SK-N-SH (cell line): ENCODE data around the gene MAGEA9B.

ENCODE experiments used
- EP300 ChIP-seq, 2 experiments: IDR thresholded peaks; 2 replicates each; pipeline versions ENCODE4 v1.4.0 to v1.6.1; 2012; ENCODE audit warnings: borderline replicate concordance in 1 of 2, low read depth in 1 of 2, low read length in 1 of 2
- MEF2A ChIP-seq: IDR thresholded peaks from 2 replicates; pipeline ENCODE4 v1.4.0; 2012; ENCODE audit warnings: low read depth, borderline replicate concordance
- RAD21 ChIP-seq: IDR thresholded peaks from 2 replicates; pipeline ENCODE4 v1.6.1; 2012; ENCODE audit warnings: mild to moderate bottlenecking, low read length
- RXRA ChIP-seq: IDR thresholded peaks from 2 replicates; pipeline ENCODE4 v1.4.0; 2012; ENCODE audit warnings: low read depth, mild to moderate bottlenecking, borderline replicate concordance
- YY1 ChIP-seq: IDR thresholded peaks from 2 replicates; pipeline ENCODE4 v1.4.0; 2012; ENCODE audit warnings: low read depth, mild to moderate bottlenecking
- TF ChIP-seq, protein P1 (sequence below): fragments of 200-600 bp; sonication (generic); IDR thresholded peaks from 2 replicates; pipeline ENCODE4 v1.6.1; 2017; ENCODE audit warnings: antibody characterized with exemption, mild to moderate bottlenecking, moderate library complexity
- TF ChIP-seq, protein P2 (sequence below): fragments of 150-350 bp; IDR thresholded peaks from 2 replicates; pipeline ENCODE4 v1.6.1; 2017; ENCODE audit warnings: antibody characterized with exemption, low read length, low read depth, borderline replicate concordance

DNA sequence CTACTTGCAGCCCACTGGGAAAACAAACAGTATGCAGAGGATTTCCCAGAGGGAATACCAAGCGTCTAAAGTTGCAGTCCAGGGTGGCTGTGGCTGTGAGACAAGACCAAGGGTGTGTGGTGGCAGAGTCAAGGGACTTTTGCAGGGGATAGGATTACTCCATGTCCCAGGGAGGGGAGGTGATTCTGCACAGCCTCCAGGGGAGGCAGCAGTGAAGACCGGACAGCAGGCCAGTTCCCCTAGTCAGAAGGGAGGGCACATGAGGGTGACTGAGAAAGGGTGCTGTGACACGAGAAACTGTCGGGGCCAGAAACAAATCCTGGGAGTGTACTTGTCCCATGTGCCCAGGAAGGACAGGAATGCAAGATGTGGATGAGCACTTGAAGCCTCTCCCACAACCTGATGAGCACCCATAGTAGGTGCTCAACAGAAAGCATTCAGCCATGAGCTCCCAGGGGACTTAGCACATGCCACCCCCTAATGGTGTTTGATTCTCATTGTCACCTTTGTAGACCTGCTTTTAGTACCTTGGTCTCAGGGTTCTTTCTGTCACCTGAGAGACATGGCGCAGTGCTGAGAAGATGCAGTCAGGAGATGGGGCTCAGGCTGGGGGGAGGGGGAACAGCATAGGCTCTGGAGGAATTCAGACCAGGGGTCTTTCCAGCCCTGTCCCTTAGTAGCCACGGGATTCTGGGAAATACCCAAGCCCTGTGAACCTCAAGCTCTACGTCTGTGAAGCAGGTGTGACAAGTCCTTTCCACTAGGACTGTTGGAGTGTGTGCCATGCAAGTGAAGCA lies 19.4 kb downstream of the MAGEA9B start:
- TF ChIP-seq RAD21 (no peak), RXRA (no peak), YY1 (no peak), EP300 (IDR thresholded peaks at IDR 0.05; ENCODE audit: borderline replicate concordance in 1 of 2, low read depth in 1 of 2, low read length in 1 of 2) (no peak), MEF2A (no peak)
- TF ChIP-seq, protein P1, sequence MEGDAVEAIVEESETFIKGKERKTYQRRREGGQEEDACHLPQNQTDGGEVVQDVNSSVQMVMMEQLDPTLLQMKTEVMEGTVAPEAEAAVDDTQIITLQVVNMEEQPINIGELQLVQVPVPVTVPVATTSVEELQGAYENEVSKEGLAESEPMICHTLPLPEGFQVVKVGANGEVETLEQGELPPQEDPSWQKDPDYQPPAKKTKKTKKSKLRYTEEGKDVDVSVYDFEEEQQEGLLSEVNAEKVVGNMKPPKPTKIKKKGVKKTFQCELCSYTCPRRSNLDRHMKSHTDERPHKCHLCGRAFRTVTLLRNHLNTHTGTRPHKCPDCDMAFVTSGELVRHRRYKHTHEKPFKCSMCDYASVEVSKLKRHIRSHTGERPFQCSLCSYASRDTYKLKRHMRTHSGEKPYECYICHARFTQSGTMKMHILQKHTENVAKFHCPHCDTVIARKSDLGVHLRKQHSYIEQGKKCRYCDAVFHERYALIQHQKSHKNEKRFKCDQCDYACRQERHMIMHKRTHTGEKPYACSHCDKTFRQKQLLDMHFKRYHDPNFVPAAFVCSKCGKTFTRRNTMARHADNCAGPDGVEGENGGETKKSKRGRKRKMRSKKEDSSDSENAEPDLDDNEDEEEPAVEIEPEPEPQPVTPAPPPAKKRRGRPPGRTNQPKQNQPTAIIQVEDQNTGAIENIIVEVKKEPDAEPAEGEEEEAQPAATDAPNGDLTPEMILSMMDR = no peak
- TF ChIP-seq, protein P2, sequence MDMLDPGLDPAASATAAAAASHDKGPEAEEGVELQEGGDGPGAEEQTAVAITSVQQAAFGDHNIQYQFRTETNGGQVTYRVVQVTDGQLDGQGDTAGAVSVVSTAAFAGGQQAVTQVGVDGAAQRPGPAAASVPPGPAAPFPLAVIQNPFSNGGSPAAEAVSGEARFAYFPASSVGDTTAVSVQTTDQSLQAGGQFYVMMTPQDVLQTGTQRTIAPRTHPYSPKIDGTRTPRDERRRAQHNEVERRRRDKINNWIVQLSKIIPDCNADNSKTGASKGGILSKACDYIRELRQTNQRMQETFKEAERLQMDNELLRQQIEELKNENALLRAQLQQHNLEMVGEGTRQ = no peak
